Mammary epithelial cell (primary cell): ENCODE measurements around the gene BIRC3.

Experiments used
- CTCF ChIP-seq, 2 donors: IDR thresholded peaks in 1 of 2; conservative IDR thresholded peaks in 1 of 2; 2 replicates each; pipeline ENCODE4 v1.5.1; 2011 to 2012; ENCODE audit warnings: inconsistent platforms in 2 of 2, low read length in 2 of 2, mild to moderate bottlenecking in 2 of 2, control low read depth in 1 of 2, low read depth in 1 of 2; ENCODE audit not compliant: insufficient read depth in 1 of 2; ENCODE audit errors: extremely low read depth in 1 of 2
- EZH2 ChIP-seq: IDR thresholded peaks from 2 replicates; pipeline ENCODE4 v1.6.1; 2012; ENCODE audit warnings: low read length, inconsistent platforms, borderline replicate concordance

DNA sequence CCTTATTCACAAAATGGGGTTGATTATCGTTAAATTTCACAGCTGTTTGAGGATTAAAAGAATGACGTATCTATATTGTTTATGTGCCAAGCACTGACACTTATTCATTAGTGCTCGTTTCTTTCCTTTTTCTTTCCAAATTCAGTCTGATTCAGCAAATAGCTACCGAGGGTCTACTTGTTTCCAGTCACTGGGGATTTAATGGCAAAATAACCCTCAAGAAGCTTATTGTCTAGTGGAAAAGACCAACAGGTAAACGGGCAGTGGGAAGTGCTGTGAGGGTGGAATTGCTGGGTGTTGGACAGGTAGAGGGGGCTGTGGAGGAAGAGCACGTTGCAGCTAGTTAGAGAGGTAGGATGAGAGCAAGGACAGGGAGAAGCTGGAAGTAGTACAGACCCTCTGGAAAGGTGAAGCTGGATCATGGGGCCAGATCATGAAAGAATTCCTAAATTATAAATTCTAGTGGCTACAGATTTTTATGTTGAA is 48.3 kb upstream of the BIRC3 start:
- TF ChIP-seq EZH2 (no peak), CTCF (conservative IDR thresholded peaks at IDR 0.05 in 1 of 2, IDR thresholded peaks at IDR 0.05 in 1 of 2; ENCODE audit: extremely low read depth in 1 of 2, insufficient read depth in 1 of 2, low read depth in 1 of 2, low read length in 2 of 2) (no peak)
